ENCODE data around the gene RABEP2.
"Not testable (repeated sequence)": the region's sequence is repeated elsewhere in the genome, so short reads cannot be mapped to it uniquely, and the experiment has no call there.

Gene RABEP2

GRCh38 chr16:28924762-28925385, at the start of gene RABEP2:
Gene RABEP2, minus strand, starts transcription at chr16:28925238. Its CDS starts 75 bp downstream, at chr16:28925163.
- DNase-seq = peak; percentile 98

- DNase-seq = peak; percentile 98
Measured at GRCh38 chr16:28974437-28975157, 49.6 kb upstream of the RABEP2 start, which contains the start of gene SPNS1. Gene SPNS1, plus strand, starts transcription at chr16:28974778. Its CDS starts 374 bp downstream, at chr16:28975152.

DNA sequence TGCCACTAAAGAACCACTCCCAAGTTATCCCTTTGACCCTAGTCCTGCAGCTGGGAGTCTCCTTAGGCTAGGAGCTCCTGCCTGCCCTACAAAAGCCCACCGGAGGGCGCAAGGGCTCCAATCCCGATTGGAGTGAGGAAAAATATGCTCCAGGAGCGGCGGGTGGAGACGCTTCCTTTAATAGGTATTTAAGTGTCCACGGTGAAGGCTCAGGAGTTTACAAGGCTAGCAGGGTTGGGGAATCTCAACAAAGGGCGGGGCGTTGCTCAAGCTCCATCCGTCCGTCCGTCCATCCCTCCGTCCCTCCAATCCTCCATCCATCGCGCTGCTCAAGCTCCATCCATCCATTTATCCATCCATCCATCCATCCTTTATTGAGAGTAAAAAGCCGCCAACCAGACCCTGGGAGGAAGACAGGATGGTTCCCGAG, 49.0 kb upstream of the RABEP2 start:
- DNase-seq = peak; percentile 38

GRCh38 chr16:28969696-28970095, 44.7 kb upstream of the RABEP2 start:
- DNase-seq = not testable (repeated sequence)

DNA sequence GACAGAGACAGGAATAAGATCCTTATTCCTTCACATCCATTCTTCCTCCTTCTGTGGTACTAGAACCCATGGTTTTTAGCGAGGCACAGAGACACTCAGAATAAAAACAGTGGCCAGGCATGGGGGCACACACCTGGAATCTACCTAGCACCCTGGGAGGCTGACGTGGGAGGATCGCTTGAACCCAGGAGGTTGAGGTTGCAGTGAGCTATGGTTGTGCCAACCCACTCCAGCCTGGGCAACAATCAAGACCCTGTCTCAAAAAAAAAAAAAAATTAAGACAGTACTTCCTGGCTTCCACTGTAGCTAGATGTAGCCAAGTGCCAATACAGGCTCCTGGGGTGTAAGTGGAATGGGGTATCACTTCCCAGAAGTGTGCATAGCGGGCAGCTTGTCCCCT, 42.1 kb upstream of the RABEP2 start:
- no peak for DNase-seq

DNA sequence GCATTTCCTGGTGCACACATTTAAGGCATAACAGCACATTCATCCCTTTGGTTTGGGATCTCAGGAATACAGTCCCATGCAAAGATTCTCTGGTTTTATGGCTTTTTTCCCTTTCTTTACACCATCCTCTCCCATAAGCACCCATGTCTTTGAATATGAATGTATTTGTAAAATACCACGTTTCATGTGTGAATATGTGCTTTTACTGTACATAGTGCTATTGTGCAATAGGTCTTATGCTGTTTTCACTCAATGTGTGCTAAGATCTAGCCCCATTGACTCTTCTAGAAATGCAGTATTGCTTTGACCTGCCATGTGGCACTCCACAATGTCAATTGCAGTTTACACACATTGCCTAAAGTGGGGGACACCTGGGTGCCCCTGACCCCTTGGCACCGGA, 39.5 kb upstream of the RABEP2 start:
- DNase-seq = no peak

DNA sequence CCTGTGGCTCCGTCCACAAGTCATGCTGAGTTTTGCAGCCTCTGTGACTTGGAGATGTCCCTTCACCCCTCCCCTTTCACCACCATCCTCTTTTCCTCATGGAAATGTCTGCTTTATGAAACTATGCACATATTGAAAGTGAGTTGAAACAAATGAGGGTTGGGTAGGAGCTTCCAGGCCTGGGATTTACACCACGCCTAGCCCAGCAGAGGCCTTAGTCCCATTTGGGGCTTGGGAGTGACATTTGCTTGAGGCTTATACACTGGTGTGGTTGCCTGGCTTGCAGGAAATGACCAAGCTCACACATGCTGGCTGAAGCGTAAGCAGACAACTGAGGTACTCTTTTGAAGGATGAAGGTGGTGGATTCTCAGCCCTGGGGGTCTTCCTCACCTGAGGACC, 39.0 kb upstream of the RABEP2 start:
- no peak for DNase-seq

DNA sequence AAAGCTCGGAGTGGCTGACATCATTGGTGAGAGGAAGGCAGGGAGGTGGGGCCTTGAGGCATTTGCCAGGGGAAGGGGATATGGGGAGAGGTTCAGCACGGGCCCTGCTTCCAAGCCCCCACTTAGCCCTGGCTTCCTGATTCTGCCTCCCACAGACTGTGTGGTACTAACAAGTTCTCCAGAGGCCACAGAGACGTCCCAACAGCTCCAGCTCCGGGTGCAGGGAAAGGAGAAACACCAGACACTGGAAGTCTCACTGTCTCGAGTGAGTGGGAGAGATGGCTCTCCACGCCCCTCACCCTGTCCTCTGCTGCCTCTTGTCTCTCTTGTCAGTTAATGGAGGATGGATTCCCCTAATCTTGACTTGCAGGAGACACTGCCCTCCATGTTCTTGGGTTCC, 33.8 kb upstream of the RABEP2 start:
- no peak for DNase-seq

DNA sequence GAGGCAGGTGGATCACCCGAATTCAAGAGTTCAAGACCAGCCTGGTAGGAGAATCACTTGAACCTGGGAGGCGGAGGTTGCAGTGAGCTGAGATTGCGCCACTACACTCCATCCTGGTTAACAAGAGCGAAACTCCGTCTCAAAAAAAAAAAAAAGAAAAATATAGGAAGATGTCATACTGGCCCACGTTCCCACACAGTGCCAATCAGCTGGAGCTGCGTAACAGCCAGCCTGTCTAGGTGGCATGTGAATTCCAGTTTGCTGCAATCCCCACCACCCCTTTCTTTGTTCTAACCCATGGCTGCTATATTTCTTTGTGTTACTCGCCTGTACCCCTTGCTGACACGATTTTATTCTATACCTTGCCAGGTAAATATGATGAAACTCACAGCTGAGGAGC, 33.2 kb upstream of the RABEP2 start:
- DNase-seq = no peak

- DNase-seq = peak; percentile 59
Measured at GRCh38 chr16:28951410-28951943, 26.4 kb upstream of the RABEP2 start.

GRCh38 chr16:28950648-28951409, 25.8 kb upstream of the RABEP2 start, which contains the start of gene NFATC2IP:
Gene NFATC2IP, plus strand, starts transcription at chr16:28950937. Its CDS starts 75 bp downstream, at chr16:28951012.
- peak; percentile 100 for DNase-seq

DNA sequence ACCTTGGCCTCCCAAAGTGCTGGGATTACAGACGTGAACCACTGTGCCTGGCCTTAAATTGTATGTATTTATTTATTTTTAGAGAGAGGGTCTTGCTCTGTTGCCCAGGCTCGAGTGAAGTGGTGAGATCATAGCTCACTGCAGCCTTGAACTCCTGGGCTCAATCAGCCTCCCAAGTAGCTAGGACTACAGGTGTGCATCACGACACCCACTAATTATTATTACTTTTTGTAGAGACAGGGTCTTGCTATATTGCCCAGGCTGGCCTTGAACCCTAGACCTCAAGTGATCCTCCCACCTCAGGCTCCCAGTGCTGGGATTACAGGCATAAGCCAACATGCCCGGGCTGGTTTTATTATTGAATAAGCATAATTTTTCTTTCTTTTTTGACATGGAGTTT, 21.6 kb upstream of the RABEP2 start:
- DNase-seq = no peak

- no peak for DNase-seq
Measured at GRCh38 chr16:28943281-28943680, 18.2 kb upstream of the RABEP2 start.

- not testable (repeated sequence) for DNase-seq
Measured at GRCh38 chr16:28939825-28940224, 14.8 kb upstream of the RABEP2 start.

GRCh38 chr16:28938721-28939120, 13.7 kb upstream of the RABEP2 start:
- DNase-seq = no peak

DNA sequence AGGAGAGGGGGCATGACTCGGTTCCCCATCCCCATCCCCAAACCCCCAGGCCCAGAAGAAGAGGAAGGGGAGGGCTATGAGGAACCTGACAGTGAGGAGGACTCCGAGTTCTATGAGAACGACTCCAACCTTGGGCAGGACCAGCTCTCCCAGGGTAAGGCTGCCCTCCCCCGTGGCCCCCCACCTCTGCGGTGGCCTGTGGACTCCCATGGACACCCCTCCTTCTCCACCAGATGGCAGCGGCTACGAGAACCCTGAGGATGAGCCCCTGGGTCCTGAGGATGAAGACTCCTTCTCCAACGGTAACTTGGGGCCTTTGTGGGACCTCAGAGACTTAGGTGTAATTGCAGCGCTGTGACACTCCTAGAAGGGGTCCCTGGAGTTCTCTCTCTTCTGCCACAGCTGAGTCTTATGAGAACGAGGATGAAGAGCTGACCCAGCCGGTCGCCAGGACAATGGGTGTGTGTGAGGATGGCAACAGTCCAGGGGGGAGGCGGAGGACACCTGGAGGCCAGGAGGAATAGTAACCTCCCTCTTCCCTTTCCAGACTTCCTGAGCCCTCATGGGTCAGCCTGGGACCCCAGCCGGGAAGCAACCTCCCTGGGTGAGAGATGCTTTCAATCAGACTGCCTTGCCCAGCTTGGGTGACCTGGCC, 12.3 kb upstream of the RABEP2 start:
- DNase-seq = no peak

DNA sequence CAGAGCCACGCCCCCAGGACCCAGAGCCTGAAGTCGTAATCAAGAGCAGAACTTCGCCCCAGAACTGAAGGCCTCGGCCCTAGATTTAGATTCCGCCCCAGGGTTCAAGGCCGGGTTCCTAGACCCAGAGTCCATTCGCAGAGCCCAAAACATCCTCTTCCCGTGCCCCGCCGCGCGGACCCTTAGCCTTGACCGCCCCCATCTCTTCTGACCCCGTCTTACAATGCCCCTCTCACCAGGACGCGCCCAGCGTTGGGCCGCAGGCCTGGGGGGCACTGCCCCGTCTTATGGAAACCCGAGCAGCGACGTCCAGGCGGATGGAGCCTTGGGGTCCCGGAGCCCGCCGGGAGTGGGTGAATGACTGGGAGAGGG, 11.7 kb upstream of the RABEP2 start:
- DNase-seq = no peak

- peak; percentile 87 for DNase-seq
Measured at GRCh38 chr16:28935924-28936783, 11.1 kb upstream of the RABEP2 start.

- no peak for DNase-seq
Measured at GRCh38 chr16:28935346-28935745, 10.3 kb upstream of the RABEP2 start.

DNA sequence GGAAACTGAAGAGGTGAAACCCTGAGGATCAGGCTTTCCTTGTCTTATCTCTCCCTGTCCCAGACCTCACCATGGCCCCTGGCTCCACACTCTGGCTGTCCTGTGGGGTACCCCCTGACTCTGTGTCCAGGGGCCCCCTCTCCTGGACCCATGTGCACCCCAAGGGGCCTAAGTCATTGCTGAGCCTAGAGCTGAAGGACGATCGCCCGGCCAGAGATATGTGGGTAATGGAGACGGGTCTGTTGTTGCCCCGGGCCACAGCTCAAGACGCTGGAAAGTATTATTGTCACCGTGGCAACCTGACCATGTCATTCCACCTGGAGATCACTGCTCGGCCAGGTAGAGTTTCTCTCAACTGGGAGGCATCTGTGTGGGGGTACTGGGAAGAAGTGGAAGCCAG, 8.1 kb upstream of the RABEP2 start:
- no peak for DNase-seq

GRCh38 chr16:28932339-28933141, 7.5 kb upstream of the RABEP2 start:
- DNase-seq = no peak
